HG03060 (cell line): ENCODE results near the gene ILKAP.
"Not testable (repeated sequence)": the region's sequence is repeated elsewhere in the genome, so short reads cannot be mapped to it uniquely, and the experiment has no call there.

ENCODE experiments used
- ATAC-seq: cut with Tn5 transposase; IDR thresholded peaks from one replicate; pipeline ENCODE4 v1.9.1; 2021; ENCODE audit warnings: low read depth, moderate number of reproducible peaks; ENCODE audit not compliant: unreplicated experiment

Gene ILKAP

DNA sequence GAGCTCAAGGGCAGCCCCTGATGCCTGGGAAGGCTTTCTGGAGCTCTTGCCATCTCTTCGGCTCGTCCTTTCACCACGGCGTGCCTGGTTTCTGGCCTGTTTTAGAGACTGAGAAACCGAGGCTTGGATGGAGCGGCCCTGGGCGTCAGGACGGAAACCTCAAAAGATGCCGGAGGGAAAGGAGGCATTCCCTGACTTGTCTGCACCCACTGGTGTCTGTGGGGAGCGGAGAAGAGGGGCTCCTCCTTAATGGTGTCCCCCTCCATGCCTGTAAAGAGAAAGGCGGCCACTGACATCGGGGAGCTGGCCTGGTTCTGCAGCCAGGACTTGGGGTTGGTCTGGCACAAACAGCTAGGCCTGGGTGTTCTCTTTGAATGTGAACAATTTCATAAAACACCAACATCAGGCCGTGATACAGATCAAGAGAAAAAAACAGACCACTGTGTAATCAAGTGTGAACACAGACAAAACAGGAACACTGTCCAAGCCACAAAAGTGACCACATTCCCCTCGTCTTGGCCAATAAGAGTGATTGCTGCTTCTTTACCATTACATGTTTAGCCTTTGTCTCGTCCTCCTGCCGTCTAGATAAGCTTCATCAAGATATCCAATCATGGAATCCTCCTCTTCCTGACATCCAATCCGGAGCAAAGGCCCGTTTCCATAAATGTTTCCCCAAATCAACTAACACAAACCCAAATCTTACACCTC is 633 bp upstream of the ILKAP start:
- ATAC-seq = peak; percentile 17

DNA sequence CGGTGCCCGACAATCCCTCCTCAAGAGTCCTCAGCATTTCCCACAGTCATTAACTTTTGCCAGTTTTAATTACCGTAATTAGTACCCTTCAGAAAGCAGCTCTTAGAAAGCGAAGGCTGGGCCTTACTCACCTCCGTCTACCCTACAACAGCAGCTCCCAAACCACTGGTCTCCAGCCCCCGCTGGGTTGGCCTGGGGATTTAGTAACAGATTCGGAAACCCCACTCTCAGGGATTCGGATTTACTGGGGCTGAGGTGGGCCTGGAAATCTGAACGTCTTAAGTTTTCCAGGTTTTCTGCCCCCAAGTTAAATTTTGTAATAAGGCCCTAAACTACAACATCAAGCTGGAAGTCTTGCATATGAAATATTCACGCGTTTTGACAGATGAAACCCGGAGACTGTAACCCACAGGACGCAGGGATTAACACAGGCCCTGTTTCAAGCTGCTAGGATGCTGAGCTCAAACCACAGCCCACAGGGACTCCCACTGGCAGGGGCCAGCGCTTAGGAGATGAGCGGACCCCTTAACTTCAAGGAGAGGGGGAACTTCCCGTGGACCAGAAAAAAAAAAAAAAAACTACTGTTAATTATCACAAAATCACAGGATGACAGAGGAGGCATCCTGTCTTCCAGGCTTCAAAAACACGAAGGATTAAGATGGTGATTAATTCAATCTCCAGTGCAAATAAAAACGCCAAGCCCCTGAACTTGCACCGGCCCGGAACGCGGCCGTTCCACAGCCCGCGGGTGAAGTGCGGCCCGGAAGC is 985 bp downstream of the ILKAP start:
- ATAC-seq = no peak

DNA sequence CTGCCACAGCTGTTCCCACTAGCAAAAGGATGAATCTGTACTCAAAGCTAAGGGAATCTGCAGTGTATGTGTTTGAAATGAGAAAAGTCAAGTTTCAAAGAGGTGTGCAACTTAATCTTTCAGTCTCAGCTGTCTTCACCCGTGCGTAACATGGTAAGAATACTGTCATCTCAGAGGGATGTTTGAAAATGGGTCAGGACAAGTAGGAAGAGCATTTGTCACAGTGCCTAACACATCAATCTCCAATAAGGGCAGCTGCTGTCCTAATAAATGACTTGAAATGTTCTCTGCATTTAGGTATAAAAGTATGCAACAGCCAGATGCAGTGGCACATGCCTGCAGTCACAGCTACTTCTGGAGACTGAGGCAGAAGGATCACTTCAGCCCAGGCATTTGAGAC is 13.1 kb downstream of the ILKAP start:
- no peak for ATAC-seq

DNA sequence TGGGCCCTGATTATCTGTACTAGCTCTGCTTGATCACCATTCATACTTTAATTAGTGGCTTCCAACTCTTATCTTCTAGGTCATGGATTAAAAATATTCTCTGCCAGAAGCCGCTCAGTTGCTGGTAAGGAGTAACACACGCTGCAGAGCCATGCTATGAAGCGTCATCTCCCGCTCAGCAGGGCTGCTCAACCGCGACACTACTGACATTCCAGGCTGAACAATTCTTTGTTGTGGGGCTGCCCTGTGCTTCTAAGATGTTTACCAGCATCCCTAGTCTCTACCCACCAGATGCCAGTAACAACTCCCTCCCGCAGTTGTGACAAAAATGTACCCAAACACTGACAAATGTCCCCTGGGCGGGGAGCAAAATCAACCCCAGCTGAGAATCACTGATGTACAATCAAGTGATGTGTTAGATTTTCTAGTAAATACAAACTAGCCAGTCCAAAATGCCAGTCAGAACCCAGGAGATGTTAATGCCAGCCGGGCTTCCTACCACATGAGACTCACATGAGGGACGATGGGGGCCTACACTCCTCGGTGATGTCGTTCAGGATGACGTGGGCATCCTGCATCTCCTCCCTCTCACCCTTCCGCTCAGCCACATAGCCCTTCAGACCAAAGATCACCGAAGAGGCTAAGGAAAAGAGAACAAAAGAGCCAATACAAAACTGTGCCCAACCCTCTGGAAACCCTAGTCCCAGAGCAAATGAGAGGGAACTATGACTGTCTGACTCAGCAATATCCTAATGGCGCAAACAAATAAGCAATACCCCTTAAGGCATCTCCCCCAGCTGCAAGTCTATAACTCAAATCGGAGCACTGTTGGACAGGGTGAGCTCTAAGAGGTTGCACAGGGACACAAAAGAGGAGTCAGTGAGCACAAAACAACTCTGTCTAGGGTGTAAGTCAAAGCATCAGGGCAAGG is 15.6 kb downstream of the ILKAP start:
- no peak for ATAC-seq

DNA sequence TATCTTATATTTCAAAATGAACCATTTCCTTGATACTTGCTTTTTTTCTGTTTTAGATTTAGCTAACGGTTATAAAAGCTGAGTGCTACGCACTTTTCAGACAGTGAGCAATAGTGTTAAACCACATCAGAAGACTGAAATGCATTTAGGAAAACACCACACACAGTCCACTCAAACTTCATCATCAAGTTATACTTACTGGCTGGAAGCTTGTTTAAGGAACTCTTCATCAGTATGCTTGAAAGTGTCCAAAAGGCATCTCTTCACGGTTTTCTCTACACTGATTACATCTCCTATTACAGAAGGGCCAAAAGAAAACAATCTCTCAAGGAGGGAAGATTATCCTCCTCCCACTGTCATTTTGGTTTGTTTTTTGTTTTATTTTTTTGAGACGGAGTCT is 19.7 kb downstream of the ILKAP start:
- ATAC-seq = no peak

DNA sequence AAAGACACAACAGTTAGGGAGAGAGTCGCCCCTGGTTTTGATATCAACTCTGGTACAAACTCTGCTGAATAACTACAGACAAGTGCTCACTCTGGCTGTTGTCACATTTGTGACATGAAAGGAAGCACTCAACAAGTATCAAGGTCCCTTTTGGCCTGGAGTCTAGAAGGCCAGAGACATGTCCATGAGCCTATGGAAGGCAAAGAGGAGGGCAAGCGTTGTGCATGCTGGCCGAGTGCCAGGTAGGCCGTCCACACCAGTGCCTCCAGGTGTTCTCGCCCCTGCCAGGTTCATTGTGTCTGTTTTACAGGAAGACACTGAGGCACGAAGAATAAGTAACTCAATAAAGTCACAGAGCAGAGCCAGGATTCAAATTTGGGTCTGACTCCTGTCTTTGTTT is 21.1 kb downstream of the ILKAP start:
- no peak for ATAC-seq

DNA sequence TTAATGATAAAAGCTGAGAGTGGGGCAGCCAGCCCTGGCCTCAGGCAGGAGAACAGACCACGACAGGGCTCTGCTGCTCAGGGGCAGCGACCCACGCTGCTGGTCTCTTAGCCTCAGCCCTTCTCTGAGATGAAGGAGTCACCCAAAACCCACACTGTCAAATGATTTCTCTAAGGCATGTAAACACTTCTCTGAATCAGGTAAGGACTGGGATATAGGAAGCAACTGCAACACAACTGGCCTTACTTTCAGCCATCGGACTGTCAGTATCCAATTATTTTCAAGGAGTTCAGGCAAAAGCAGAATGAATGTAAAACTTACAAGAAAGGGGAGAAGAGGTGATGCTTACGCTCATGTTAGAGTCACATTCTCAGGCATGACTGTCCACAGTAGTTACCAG is 22.9 kb downstream of the ILKAP start:
- no peak for ATAC-seq

DNA sequence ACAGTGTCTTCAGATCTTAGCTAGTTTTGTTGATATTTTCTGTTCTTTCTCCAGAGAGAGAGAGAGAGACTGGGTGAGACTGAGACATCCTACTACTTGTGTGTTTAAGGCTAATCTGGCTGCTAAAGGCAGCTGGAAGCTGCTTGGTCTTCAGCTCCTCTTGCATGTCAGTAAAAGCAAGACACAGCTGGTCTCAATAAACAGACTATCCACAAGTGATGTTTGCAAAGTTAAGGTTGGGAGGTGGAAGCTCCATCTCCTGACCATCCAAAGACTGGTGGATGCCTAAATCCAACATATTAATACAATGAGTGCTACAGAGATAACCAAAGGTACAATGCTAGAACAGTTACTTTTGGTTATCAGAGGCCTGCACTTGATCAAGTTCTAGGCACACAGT is 26.9 kb downstream of the ILKAP start:
- ATAC-seq = no peak

DNA sequence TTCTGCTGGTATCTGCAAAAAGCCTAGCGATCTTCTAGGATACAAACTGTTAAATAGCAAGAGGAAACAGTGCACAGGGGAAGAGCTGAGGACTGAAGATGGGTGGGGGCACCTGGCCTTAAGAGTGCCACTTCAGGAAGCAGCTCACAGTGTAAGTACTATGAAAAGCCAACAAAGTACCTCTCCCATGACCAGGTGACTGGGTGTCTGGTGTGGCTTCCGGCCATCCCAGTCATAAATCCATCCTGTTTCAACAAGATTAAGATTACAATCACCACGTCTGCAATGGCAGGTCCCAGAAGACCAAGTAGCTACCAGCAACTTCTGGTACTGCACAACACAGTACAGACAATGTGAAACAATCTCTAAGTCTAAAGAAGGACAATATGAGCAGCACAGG is 28.8 kb downstream of the ILKAP start:
- no peak for ATAC-seq

DNA sequence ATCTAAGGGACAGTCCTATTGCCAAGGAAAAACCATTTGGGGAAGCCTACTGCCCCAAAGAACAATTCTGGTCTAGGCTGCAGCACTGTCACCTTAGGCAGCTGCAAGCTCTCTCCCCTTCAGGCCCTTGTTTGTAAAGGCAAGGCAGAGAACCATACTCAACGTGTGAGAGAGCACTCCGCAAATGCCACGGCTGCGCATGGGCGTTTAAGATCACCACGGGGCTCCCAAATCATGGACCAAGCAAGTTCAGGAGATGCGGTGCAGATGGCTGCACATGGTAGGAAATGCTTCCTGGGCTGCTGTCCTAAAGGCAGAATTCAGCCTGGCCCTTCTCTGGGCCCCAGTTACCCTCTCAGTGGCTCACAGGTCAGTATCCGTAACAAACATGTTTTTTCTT is 29.2 kb downstream of the ILKAP start:
- ATAC-seq = no peak

DNA sequence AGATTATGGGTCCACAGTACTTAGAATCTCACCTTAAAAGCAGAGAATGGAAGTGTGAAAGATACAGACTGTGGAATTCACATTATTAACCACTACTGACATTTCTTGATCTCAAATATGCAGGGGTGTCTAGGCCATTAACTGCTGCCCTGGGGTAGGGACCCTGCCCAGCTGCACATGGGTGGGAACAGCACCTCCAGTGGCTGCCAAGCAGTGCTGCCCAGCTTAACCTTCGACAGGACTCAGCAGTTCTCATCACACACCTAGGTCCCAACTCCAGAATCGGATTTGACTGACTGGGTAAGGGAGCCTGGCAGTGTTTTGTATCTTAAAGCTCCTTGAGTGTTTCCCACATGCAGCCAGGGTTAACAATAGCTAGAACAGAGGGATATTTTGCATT is 29.8 kb downstream of the ILKAP start:
- no peak for ATAC-seq

DNA sequence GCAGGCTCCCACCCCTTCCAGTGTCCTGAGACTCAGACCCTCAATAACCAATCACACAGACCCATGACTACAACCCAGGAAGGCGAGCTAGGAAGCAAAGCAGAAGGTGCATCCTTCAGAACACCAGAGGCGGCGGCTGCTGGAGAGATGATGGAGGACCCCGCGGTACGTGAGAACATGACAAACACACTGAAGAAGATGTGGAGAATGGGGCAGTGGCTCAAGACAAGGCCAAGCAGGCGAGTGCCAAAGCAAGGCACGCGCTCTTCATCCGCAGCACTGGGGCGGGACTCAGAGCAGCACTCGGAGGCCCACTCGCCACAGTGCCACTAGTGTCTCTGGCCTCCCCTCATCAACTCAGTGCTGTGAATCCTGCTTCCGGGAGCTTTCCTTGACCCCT is 31.1 kb downstream of the ILKAP start:
- no peak for ATAC-seq

DNA sequence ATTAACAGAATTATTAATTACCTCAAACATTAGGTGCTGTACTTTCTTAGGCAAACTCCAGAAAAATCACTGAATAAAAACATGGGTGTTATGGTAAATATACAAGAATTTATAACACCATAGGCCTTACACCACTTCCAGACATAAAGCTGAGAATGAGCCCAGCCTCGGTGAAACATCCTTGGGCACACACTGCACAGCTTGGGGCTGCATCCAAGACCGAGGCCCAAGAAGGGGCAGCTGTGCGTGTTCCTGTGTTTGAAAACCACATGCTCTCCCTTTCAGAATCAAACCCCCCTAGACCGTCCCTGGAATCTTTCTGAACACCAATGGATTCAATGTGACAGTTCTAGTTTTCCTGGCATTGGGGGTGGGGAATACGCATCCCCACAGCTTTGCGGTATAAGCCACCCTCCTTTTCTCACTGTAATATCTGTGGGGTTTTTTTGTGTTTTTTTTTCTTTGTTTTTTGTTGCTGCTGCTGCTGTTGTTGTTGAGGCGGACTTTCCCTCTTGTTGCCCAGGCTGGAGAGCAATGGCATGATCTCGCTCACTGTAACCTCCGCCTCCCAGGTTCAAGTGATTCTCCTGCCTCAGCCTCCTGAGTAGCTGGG is 31.8 kb downstream of the ILKAP start:
- no peak for ATAC-seq

DNA sequence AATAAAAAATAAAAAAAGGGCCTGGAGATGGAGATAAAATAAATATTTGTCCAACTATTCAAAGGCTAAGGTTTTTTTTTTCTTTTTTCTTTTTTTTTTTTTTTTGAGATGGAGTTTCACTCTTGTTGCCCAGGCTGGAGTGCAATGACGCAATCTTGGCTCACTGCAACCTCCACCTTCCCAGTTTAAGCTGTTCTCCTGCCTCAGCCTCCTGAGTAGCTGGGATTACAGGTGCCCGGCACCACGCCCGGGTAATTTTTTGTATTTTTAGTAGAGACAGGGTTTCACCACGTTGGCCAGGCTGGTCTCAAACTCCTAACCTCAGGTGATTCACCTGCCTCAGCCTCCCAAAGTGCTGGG is 32.4 kb downstream of the ILKAP start:
- ATAC-seq = not testable (repeated sequence)

DNA sequence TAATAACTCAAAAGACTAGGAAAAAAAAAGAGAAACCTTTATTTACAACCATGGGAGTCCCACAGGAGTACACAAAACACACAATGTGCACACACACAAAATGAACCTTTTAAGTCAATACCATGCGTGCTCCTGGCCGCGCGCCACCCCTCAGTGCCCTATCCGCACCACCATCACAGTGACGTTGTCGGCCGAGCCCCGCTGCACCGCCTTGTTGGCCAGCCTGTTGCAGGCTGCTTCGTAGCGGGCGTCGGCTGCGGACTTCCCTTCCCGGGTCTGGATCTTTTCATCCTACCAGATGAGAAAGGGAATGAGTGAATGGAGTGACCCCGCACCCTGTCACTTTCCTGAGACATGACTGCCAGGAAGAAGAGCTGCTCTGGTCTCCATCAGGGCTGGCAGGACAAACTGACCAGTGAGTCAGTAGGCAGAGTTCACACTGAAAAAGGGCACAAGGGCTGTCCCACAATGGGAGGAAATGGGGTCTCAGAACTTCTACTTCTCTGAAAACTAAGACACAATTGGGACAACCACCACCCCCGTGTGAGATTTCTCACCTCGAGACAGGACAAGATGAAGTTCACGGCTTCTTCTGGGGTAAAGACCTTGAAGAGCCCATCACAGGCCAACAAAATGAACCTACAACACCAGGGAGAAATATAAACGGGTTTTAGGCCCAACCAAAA is 33.0 kb downstream of the ILKAP start:
- no peak for ATAC-seq

DNA sequence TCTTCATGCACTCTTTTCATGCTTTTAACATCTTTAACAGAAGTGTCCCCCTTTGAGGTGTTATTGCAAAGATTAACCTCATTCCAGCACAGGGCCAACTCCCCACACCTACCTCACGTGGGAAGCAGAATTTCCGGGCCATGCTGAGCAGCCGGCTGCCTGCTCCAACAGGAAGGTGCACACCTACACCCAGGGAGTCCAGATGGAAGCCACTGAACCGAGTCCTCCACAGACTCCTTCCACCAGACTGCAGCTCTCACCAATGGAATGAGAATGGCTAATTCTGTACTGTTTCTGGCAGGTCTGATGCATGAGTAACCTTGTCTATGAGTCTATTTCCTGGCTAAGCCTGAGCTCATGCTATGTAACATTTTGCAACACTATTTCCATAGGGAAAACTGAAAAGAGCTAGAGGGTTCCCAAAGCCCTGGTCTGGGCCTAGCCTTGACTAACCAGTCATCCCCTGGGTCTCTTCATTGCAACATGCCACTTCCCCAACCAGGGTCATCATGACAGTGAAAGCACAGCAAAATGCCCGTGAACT is 33.7 kb downstream of the ILKAP start:
- ATAC-seq = no peak

DNA sequence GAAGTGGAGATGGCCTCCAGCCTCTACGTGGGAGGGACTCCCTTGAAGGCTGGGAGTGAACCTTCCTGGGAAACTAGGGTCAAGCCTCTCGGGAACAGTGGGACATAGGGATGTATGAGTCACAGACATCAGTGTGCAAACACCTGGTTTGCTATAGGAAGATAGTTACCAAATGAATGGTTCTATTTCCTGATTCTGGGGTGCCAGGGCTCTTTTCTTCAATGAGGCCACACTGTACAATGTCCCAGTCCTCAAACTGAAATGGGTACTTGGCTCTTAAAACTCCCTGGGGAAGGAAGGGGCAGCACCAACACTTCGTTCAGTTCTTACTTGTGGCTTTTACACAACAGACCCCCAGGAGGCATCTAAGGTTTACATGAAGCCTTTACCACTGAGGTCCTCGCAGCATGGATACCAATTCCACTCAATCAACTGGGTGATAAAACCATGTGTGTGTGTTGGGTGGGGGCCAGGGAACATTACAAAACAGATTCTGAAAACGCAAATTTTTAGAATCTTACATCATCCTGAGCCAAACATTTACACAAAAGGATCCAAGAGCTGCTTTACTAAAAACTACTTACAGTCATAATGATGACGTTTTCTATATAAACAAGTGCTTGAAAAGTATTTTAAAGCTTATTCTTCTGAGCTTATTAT is 34.3 kb downstream of the ILKAP start:
- no peak for ATAC-seq

DNA sequence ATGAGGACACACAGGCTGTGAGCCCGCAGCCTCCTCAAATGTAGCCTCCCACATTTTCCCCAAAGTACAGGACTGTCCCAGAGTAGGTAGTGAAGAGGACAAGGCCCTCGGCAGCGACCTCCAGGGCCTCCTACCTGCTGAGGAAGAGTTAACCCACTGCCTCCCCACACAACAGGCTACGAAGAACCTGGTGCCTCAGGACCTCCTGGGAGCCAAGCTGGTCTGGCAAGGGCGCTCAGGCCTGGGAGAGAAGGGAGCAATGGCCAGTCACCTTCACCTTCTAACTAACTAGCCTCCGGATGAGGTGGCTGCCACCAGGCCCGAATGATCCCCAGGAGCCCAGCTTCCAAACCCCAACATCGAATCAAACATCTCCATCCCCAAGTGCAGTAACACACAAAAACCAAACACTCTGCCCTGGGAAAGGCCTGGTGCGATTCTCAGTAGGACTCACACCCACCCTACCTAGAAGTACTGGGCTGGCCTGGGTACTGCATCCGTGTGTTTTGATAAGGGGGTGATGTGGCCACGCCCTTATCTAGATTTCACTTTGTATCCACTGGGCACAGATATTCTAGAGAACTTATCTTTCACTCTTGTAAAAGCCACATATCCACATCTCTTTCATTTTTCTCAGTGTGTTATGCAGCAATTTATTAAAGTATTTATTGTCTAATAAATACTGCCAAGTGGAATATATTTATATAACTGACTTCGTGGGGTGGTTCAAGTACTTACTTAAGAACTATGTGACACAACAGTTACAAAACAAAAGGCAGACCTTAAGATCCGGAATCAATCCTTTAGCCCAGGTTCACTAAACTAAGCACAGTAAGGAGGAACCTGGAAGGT is 35.1 kb downstream of the ILKAP start:
- no peak for ATAC-seq

DNA sequence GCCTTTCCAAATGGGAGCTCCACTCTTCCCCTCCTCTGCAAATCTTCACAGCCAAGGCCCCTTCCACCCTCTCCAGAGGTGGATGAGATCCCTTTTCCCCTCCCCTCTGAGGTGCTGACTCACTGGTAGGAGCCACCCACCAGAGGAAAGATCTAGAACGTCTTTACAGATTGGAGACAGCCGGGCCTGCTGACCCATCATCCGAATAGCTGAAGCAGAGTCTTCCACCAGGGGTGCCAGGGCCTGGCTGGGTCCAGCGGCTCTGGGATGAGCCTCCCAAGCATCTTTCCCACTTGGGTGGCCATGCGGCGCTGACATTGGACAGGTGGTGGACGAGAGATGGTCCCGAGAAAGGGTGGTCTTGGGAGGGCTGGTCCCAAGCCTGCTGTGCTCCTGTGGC is 35.7 kb downstream of the ILKAP start:
- ATAC-seq = no peak
